Measurements from ENCODE around the gene FOXN3.
A peak's percentile ranks its signal among the peaks of the same experiment; 100 is the strongest.

FOXN3 gene

GRCh38 chr14:89325299-89325883 is 91.6 kb downstream of the FOXN3 start:
- no peak for DNase-seq

GRCh38 chr14:89324501-89325298 is 92.3 kb downstream of the FOXN3 start:
- no peak for DNase-seq

- DNase-seq: no peak
Measured at GRCh38 chr14:89320381-89321000, 96.5 kb downstream of the FOXN3 start.

GRCh38 chr14:89319687-89320086 is 97.3 kb downstream of the FOXN3 start:
- no peak for DNase-seq

- DNase-seq: no peak
Measured at GRCh38 chr14:89317051-89317691, 99.9 kb downstream of the FOXN3 start.

GRCh38 chr14:89315493-89316470 is 101.3 kb downstream of the FOXN3 start:
- DNase-seq: no peak

GRCh38 chr14:89314274-89314673 is 102.8 kb downstream of the FOXN3 start:
- DNase-seq: no peak

- no peak for DNase-seq
Measured at GRCh38 chr14:89312932-89313331, 104.1 kb downstream of the FOXN3 start.

- no peak for DNase-seq
Measured at GRCh38 chr14:89310211-89310610, 106.8 kb downstream of the FOXN3 start.

GRCh38 chr14:89309670-89310177 is 107.3 kb downstream of the FOXN3 start:
- no peak for DNase-seq

GRCh38 chr14:89308232-89308959 is 108.6 kb downstream of the FOXN3 start:
- DNase-seq: no peak

GRCh38 chr14:89307409-89307808 is 109.6 kb downstream of the FOXN3 start:
- DNase-seq: no peak

GRCh38 chr14:89304972-89305703 is 111.9 kb downstream of the FOXN3 start:
- peak in 1 of 2 experiments; percentile 34 for DNase-seq

GRCh38 chr14:89304561-89304960 is 112.5 kb downstream of the FOXN3 start:
- DNase-seq: no peak

GRCh38 chr14:89303456-89304435 is 113.3 kb downstream of the FOXN3 start:
- no peak for DNase-seq

GRCh38 chr14:89302396-89302950 is 114.6 kb downstream of the FOXN3 start:
- DNase-seq: no peak

- DNase-seq: no peak
Measured at GRCh38 chr14:89299587-89299986, 117.4 kb downstream of the FOXN3 start.

GRCh38 chr14:89298056-89298834 is 118.8 kb downstream of the FOXN3 start:
- no peak for DNase-seq

All from activated T-cell treated with anti-CD3 and anti-CD28 coated beads, Interleukin-2, amount 50 U/mL, for 48 hours (primary cell).